ENCODE data around the gene GADL1. TPM values are rescaled to one million over a fixed set of nuclear protein-coding genes. Genes with fewer than 3 reads are reported as not detected.

Gene GADL1
- total RNA-seq, 1 experiment from 2014 or later = not detected

- POLR2A ChIA-PET = no interaction called here
- Histone ChIP-seq H3K9me2 (ENCODE audit: insufficient read depth) (no peaks in the 10 kb centered on the region), H3K4me3 (replicated peaks in 1 of 2; ENCODE audit: low read depth in 1 of 2, low read length in 2 of 2) (no peak overlapping the region), H2AFZ (ENCODE audit: low read depth, low read length, poor library complexity, severe bottlenecking) (no peak overlapping the region), H3K4me1 (ENCODE audit: control insufficient read depth in 1 of 2, insufficient read depth in 2 of 2, low read length in 2 of 2) (no peaks in the 10 kb centered on the region), H3K36me3 (ENCODE audit: control insufficient read depth in 1 of 2, insufficient read depth in 2 of 2, low read length in 2 of 2) (no peaks in the 10 kb centered on the region), H4K20me1 (ENCODE audit: insufficient read depth) (no peaks in the 10 kb centered on the region), H3K27me3 (ENCODE audit: insufficient read depth, low read length) (no peaks in the 10 kb centered on the region), H3K79me2 (ENCODE audit: insufficient read depth, low read length) (no peaks in the 10 kb centered on the region), H3K9ac (ENCODE audit: low read length) (no peak overlapping the region), H3K27ac (ENCODE audit: low read depth, low read length) (no peak overlapping the region), H3K4me2 (ENCODE audit: low read length) (no peak overlapping the region), H3K9me3 (ENCODE audit: control insufficient read depth in 1 of 2, insufficient read depth in 1 of 2, low read depth in 1 of 2, low read length in 2 of 2) (no peaks in the 10 kb centered on the region)
- no peak for DNase-seq (ENCODE audit: low read depth, low spot score)
- no peak for ATAC-seq
- TF ChIP-seq ATF3 (IDR thresholded peaks at IDR 0.05) (no peak), EZH2 (IDR thresholded peaks at IDR 0.05) (no peak), CBX3 (IDR thresholded peaks at IDR 0.05; ENCODE audit: low read depth) (no peak), RAD21 (IDR thresholded peaks at IDR 0.05; ENCODE audit: low read depth) (no peak)
- TF ChIP-seq, protein P1, sequence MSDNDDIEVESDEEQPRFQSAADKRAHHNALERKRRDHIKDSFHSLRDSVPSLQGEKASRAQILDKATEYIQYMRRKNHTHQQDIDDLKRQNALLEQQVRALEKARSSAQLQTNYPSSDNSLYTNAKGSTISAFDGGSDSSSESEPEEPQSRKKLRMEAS (IDR thresholded peaks at IDR 0.05) = no peak
- no TSS peak for BruUV-seq (replicated peaks)
- RAD21 ChIA-PET (ENCODE audit: low non-redundant PET in 1 of 2, low total read pairs in 2 of 2, uncharacterized antibody in 2 of 2, unreplicated experiment in 2 of 2) = no interaction called here
- CTCF ChIA-PET = interaction anchor here (0.7 kb wide), 1 partner anchor 821 kb away, joined by 3 read pairs; no protein-coding TSS in a partner anchor
- intact Hi-C loops (cut with micrococcal nuclease) = no loop called here
These were observed 48.9 kb downstream of the GADL1 start for GRCh38 chr3:30845606-30846005.

- BruUV-seq (replicated peaks) = no TSS peak
- H3K9me3 ChIP-seq (ENCODE audit: control insufficient read depth in 1 of 2, insufficient read depth in 1 of 2, low read depth in 1 of 2, low read length in 2 of 2) = no peaks in the 10 kb centered on the region
- no peak for TF ChIP-seq SP1 (IDR thresholded peaks at IDR 0.05; ENCODE audit: low read depth)
- TF ChIP-seq, protein P1 (IDR thresholded peaks at IDR 0.05) = no peak
- TF ChIP-seq FOSL1 (IDR thresholded peaks at IDR 0.05; ENCODE audit: low read depth) = no peak
- TF ChIP-seq ATF3 (IDR thresholded peaks at IDR 0.05) = no peak
- TF ChIP-seq EGR1 (IDR thresholded peaks at IDR 0.05; ENCODE audit: low read depth) = no peak
- TF ChIP-seq SIN3A (IDR thresholded peaks at IDR 0.05; ENCODE audit: low read depth) = no peak
- TF ChIP-seq POLR2AphosphoS5 (IDR thresholded peaks at IDR 0.05; ENCODE audit: low read depth, low read length) = no peak
- TF ChIP-seq ELF1 (IDR thresholded peaks at IDR 0.05; ENCODE audit: borderline replicate concordance, low read depth) = no peak
- no peaks in the 10 kb centered on the region for H3K36me3 ChIP-seq (ENCODE audit: control insufficient read depth in 1 of 2, insufficient read depth in 2 of 2, low read length in 2 of 2)
- CTCF ChIA-PET = no interaction called here
- RAD21 ChIA-PET (ENCODE audit: low non-redundant PET in 1 of 2, low total read pairs in 2 of 2, uncharacterized antibody in 2 of 2, unreplicated experiment in 2 of 2) = no interaction called here
- H3K9me2 ChIP-seq (ENCODE audit: insufficient read depth) = no peaks in the 10 kb centered on the region
- no peaks in the 10 kb centered on the region for H3K79me2 ChIP-seq (ENCODE audit: insufficient read depth, low read length)
- intact Hi-C loops (cut with micrococcal nuclease) = no loop called here
- no peak overlapping the region for H2AFZ ChIP-seq (ENCODE audit: low read depth, low read length, poor library complexity, severe bottlenecking)
- no peak overlapping the region for H3K4me2 ChIP-seq (ENCODE audit: low read length)
- H3K4me3 ChIP-seq (replicated peaks in 1 of 2; ENCODE audit: low read depth in 1 of 2, low read length in 2 of 2) = no peak overlapping the region
- H3K27ac ChIP-seq (ENCODE audit: low read depth, low read length) = no peak overlapping the region
- H3K9ac ChIP-seq (ENCODE audit: low read length) = no peak overlapping the region
- ATAC-seq = no peak
- DNase-seq (ENCODE audit: low read depth, low spot score) = no peak
- no peaks in the 10 kb centered on the region for H3K4me1 ChIP-seq (ENCODE audit: control insufficient read depth in 1 of 2, insufficient read depth in 2 of 2, low read length in 2 of 2)
- no peaks in the 10 kb centered on the region for H3K27me3 ChIP-seq (ENCODE audit: insufficient read depth, low read length)
- POLR2A ChIA-PET = no interaction called here
- no peaks in the 10 kb centered on the region for H4K20me1 ChIP-seq (ENCODE audit: insufficient read depth)
These were observed 50.6 kb downstream of the GADL1 start for GRCh38 chr3:30843877-30844276.
